ENCODE results near the gene SWT1. TPM values are rescaled to one million over a fixed set of nuclear protein-coding genes. Genes with fewer than 3 reads are reported as not detected.
A peak's percentile ranks its signal among the peaks of the same experiment; 100 is the strongest.

The SWT1 gene
- total and polyA plus RNA-seq, 9 of the 15 experiments (the other 6 are each of a cell fraction or from before 2014, with no cell fraction given), result 1.5 to 3.4 (median 2.3) TPM

DNA sequence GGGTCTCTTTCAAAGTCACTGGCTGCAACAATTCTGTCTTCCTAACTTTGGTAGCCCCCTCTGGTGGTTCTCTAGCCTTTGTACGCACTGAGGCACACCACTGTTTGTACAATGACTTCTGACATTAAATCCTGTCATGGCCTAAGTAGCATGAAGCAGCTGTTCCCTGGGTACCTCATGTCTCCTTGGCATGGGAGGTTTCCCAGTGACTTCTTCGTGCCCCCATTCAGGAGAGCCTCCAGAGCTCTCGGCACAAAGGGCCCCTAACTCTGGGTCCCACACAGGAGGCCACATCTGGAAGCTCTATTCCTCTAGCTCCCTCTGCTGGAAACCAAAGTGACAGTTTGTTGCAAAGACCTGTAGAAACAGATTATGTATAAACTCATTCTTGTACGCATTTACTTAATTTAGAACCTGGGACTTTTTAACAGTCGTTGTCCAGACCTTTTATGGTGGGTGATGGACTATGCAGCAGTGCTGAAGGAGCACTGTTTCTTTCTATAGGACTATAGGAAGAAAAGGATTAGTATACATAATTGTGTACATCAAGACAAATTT is 13.4 kb downstream of the SWT1 start (continued):
- TF ChIP-seq BRD9 (IDR thresholded peaks at IDR 0.05; ENCODE audit: low read depth, partially characterized antibody), result peak; percentile 92
- peak; percentile 39; the same call in 1 of the 2 replicates for TF ChIP-seq ZEB2 (IDR thresholded peaks at IDR 0.05)
- TF ChIP-seq CREM (IDR thresholded peaks at IDR 0.05; ENCODE audit: low read depth), result 0 out of 2 replicates have a peak, but pooled peaks have one; percentile 19
- TF ChIP-seq, protein P1, sequence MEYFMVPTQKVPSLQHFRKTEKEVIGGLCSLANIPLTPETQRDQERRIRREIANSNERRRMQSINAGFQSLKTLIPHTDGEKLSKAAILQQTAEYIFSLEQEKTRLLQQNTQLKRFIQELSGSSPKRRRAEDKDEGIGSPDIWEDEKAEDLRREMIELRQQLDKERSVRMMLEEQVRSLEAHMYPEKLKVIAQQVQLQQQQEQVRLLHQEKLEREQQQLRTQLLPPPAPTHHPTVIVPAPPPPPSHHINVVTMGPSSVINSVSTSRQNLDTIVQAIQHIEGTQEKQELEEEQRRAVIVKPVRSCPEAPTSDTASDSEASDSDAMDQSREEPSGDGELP (CRISPR knock-in tag; IDR thresholded peaks at IDR 0.05; ENCODE audit: borderline replicate concordance), result peak; percentile 57; the same call in 1 of the 2 replicates
- TF ChIP-seq NBN (IDR thresholded peaks at IDR 0.05; ENCODE audit: low read depth), result peak; percentile 64; the same call in 1 of the 2 replicates
- TF ChIP-seq TCF15 (CRISPR knock-in tag; IDR thresholded peaks at IDR 0.05), result no peak
- 0 out of 2 replicates have a peak, but pooled peaks have one; percentile 32 for TF ChIP-seq ZBTB43 (CRISPR knock-in tag; IDR thresholded peaks at IDR 0.05)
- peak; percentile 67 for TF ChIP-seq ATF7 (IDR thresholded peaks at IDR 0.05)
- peak in 1 of 2 experiments; percentile 88; a peak in 3 of 4 replicates for TF ChIP-seq ARNT (IDR thresholded peaks at IDR 0.05)
- no peak for TF ChIP-seq KLF13 (tag; IDR thresholded peaks at IDR 0.05; ENCODE audit: borderline replicate concordance, low read depth)
- TF ChIP-seq MCM7 (IDR thresholded peaks at IDR 0.05), result no peak
- no peak for TF ChIP-seq PTTG1 (tag; IDR thresholded peaks at IDR 0.05; ENCODE audit: low read depth)
- TF ChIP-seq PHF8 (IDR thresholded peaks at IDR 0.05; ENCODE audit: borderline replicate concordance, low read length), result no peak
- TF ChIP-seq SMC3 (conservative IDR thresholded peaks at IDR 0.05; ENCODE audit: insufficient read depth, low read depth, low read length), result peak; percentile 66
- 0 out of 2 replicates have a peak, but pooled peaks have one; percentile 29 for TF ChIP-seq ARID1B (IDR thresholded peaks at IDR 0.05)
- no peak for TF ChIP-seq IRF9 (tag; IDR thresholded peaks at IDR 0.05)
- peak; percentile 78 for TF ChIP-seq CC2D1A (IDR thresholded peaks at IDR 0.05)
- no peak for TF ChIP-seq SRSF1 (IDR thresholded peaks at IDR 0.05; ENCODE audit: low read depth, low read length)
- TF ChIP-seq XRCC5 (IDR thresholded peaks at IDR 0.05; ENCODE audit: low read depth, low read length), result peak; percentile 64; the same call in 1 of the 2 replicates
- TF ChIP-seq DACH1 (IDR thresholded peaks at IDR 0.05; ENCODE audit: partially characterized antibody), result no peak
- no peak for TF ChIP-seq NR2C2 (CRISPR knock-in tag; IDR thresholded peaks at IDR 0.05)
- TF ChIP-seq NR2C2 (tag; IDR thresholded peaks at IDR 0.05), result no peak
